Osteoblast (primary cell): ENCODE data around the gene FXR1. TPM values are rescaled to one million over a fixed set of nuclear protein-coding genes. Genes with fewer than 3 reads are reported as not detected.
"Not testable (repeated sequence)": the region's sequence is repeated elsewhere in the genome, so short reads cannot be mapped to it uniquely, and the experiment has no call there.

Experiments
- DNase-seq: peaks from one replicate; pipeline ENCODE4 v3.0.0; 2011; ENCODE audit warnings: low spot score, mixed read lengths; ENCODE audit not compliant: insufficient read length; ENCODE audit errors: missing footprints
- H2AFZ ChIP-seq: 2 replicates; pipeline ENCODE4 v1.6.0; 2011; ENCODE audit warnings: mild to moderate bottlenecking, low read length
- H3K27ac ChIP-seq: 2 replicates; pipeline ENCODE4 v1.5.1; 2011; ENCODE audit warnings: mild to moderate bottlenecking, low read depth, low read length, moderate library complexity
- H3K27me3 ChIP-seq: 2 replicates; pipeline ENCODE4 v1.6.0; 2012; ENCODE audit warnings: mild to moderate bottlenecking, control low read depth, inconsistent platforms, low read length, moderate library complexity; ENCODE audit not compliant: insufficient read depth
- H3K36me3 ChIP-seq: 2 replicates; pipeline ENCODE4 v1.5.1; 2011; ENCODE audit warnings: mild to moderate bottlenecking, low read length, control low read depth, moderate library complexity; ENCODE audit not compliant: insufficient read depth
- H3K4me1 ChIP-seq: 2 replicates; pipeline ENCODE4 v1.5.1; 2011; ENCODE audit warnings: mild to moderate bottlenecking, low read length, control low read depth, moderate library complexity; ENCODE audit not compliant: insufficient read depth
- H3K4me2 ChIP-seq: 2 replicates; pipeline ENCODE4 v1.6.0; 2011; ENCODE audit warnings: mild to moderate bottlenecking, low read length; ENCODE audit not compliant: insufficient read depth
- H3K4me3 ChIP-seq: fragments of 200-600 bp; sonication (generic); 3 replicates; pipeline ENCODE4 v1.5.1; 2012; ENCODE audit warnings: mild to moderate bottlenecking, low read length, inconsistent platforms; ENCODE audit not compliant: insufficient read depth
- H3K79me2 ChIP-seq: 2 replicates; pipeline ENCODE4 v1.6.0; 2012; ENCODE audit warnings: mild to moderate bottlenecking, low read length, control low read depth, inconsistent platforms; ENCODE audit not compliant: insufficient read depth
- H3K9me3 ChIP-seq: 2 replicates; pipeline ENCODE4 v1.5.1; 2011; ENCODE audit warnings: low read depth, low read length, control low read depth
- H4K20me1 ChIP-seq: 2 replicates; pipeline ENCODE4 v1.6.0; 2012; ENCODE audit warnings: mild to moderate bottlenecking, low read length, control low read depth; ENCODE audit not compliant: insufficient read depth
- CTCF ChIP-seq: IDR thresholded peaks from 2 replicates; pipeline ENCODE4 v1.5.1; 2011; ENCODE audit warnings: mild to moderate bottlenecking, low read depth, low read length, moderate library complexity; ENCODE audit errors: extremely low read depth
- total RNA-seq: library from RNA; depleted of rRNA; stranded (reverse); fragments of >200 nt; gene quantifications from 2 replicates; pipeline ENCODE4 v1.2.3, GENCODE V29; 2012

FXR1 gene
- total RNA-seq, result 110 and 129 TPM in 2 replicates

GRCh38 chr3:180912304-180913296, at the start of gene FXR1:
FXR1 (plus strand) TSS chr3:180912670; CDS start chr3:180912686, 16 bp downstream.
- H3K36me3 ChIP-seq, result peaks cover 13% of the 10 kb centered on the region
- H3K79me2 ChIP-seq, result peaks cover 52% of the 10 kb centered on the region

GRCh38 chr3:180870008-180870699, 42.3 kb upstream of the FXR1 start:
- no peak overlapping the region for H3K27ac ChIP-seq
- H3K4me3 ChIP-seq, result peak overlapping the region; percentile 62
- no peak for TF ChIP-seq CTCF
- no peaks in the 10 kb centered on the region for H3K79me2 ChIP-seq
- H3K4me2 ChIP-seq, result peak overlapping the region; percentile 75
- DNase-seq, result peak; percentile 59
- H3K4me1 ChIP-seq, result peaks cover 17% of the 10 kb centered on the region
- no peaks in the 10 kb centered on the region for H3K27me3 ChIP-seq
- no peaks in the 10 kb centered on the region for H3K36me3 ChIP-seq
- H2AFZ ChIP-seq, result peak overlapping the region; percentile 70
- no peaks in the 10 kb centered on the region for H4K20me1 ChIP-seq
- no peaks in the 10 kb centered on the region for H3K9me3 ChIP-seq

More at GRCh38 chr3:180912304-180913296, at the start of gene FXR1:
- Histone ChIP-seq H3K4me3 (peak within 1 kb of the TSS; percentile 100), H3K27me3 (no peaks in the 10 kb centered on the region), H3K9me3 (no peaks in the 10 kb centered on the region), H3K4me1 (peaks cover 13% of the 10 kb centered on the region), H4K20me1 (peaks cover 45% of the 10 kb centered on the region), H2AFZ (peak within 1 kb of the TSS; percentile 100), H3K4me2 (peak within 1 kb of the TSS; percentile 95), H3K27ac (peak within 1 kb of the TSS; percentile 99)
- peak; percentile 93 for DNase-seq
- peak; percentile 63 for TF ChIP-seq CTCF

- H4K20me1 ChIP-seq, result no peaks in the 10 kb centered on the region
- peak overlapping the region; percentile 50 for H2AFZ ChIP-seq
- peak overlapping the region; percentile 6 for H3K4me2 ChIP-seq
- no peak for TF ChIP-seq CTCF
- H3K27ac ChIP-seq, result no peak overlapping the region
- H3K79me2 ChIP-seq, result no peaks in the 10 kb centered on the region
- H3K36me3 ChIP-seq, result no peaks in the 10 kb centered on the region
- H3K4me3 ChIP-seq, result peak overlapping the region; percentile 37
- no peaks in the 10 kb centered on the region for H3K9me3 ChIP-seq
- H3K4me1 ChIP-seq, result peaks cover 17% of the 10 kb centered on the region
- H3K27me3 ChIP-seq, result no peaks in the 10 kb centered on the region
- peak; percentile 35 for DNase-seq
These were observed 40.6 kb upstream of the FXR1 start for GRCh38 chr3:180871901-180872300.

- not testable (repeated sequence) for DNase-seq, H3K79me2 ChIP-seq, H4K20me1 ChIP-seq, H3K36me3 ChIP-seq, H3K27me3 ChIP-seq, H2AFZ ChIP-seq, H3K4me3 ChIP-seq, H3K9me3 ChIP-seq, H3K27ac ChIP-seq
- H3K4me1 ChIP-seq, result peaks cover 17% of the 10 kb centered on the region
- peak overlapping the region; percentile 6 for H3K4me2 ChIP-seq
These were observed 40.0 kb upstream of the FXR1 start for GRCh38 chr3:180872430-180872829.
